Esophagus (tissue), 2 donors: Measurements from ENCODE around the gene PPIB. TPM values are rescaled to one million over a fixed set of nuclear protein-coding genes. Genes with fewer than 3 reads are reported as not detected.

Experiments used
- H3K27ac ChIP-seq, 2 donors: one replicate each; pipeline ENCODE4 v1.5.1; 2013; ENCODE audit warnings: low read depth in 2 of 2, mild to moderate bottlenecking in 2 of 2, inconsistent platforms in 1 of 2, low read length in 1 of 2, moderate library complexity in 1 of 2
- H3K27me3 ChIP-seq, 2 donors: one replicate each; pipeline ENCODE4 v1.6.1; 2013; ENCODE audit warnings: low read length in 2 of 2, control low read depth in 1 of 2, mild to moderate bottlenecking in 1 of 2; ENCODE audit not compliant: insufficient read depth in 2 of 2, control insufficient read depth in 1 of 2
- H3K36me3 ChIP-seq, 2 donors: one replicate each; pipeline ENCODE4 v1.6.1; 2013; ENCODE audit warnings: low read length in 1 of 2; ENCODE audit not compliant: control insufficient read depth in 2 of 2, insufficient read depth in 2 of 2
- H3K4me1 ChIP-seq, 2 donors: one replicate each; pipeline ENCODE4 v1.6.1; 2013; ENCODE audit warnings: low read length in 1 of 2; ENCODE audit not compliant: control insufficient read depth in 2 of 2, insufficient read depth in 2 of 2
- H3K4me3 ChIP-seq, 2 donors: one replicate each; pipeline ENCODE4 v1.5.1; 2013; ENCODE audit warnings: low read length in 2 of 2, mild to moderate bottlenecking in 2 of 2, low read depth in 1 of 2, moderate library complexity in 1 of 2
- H3K9me3 ChIP-seq, 2 donors: one replicate each; pipeline ENCODE4 v1.6.1; 2013; ENCODE audit warnings: mild to moderate bottlenecking in 2 of 2, low read depth in 1 of 2, low read length in 1 of 2, moderate library complexity in 1 of 2; ENCODE audit not compliant: control insufficient read depth in 2 of 2, insufficient read depth in 1 of 2
- WGBS, 2 donors: extraction: QIAGEN DNeasy Blood & Tissue Kit; methylation state at CpG; one replicate each; pipeline ENCODE4 v1.1.7; 2013; 5-methylcytosine and 5-hydroxymethylcytosine counted together
- polyA plus RNA-seq, 2 donors: library from polyadenylated mRNA; stranded (reverse); fragments of 200-250 nt; gene quantifications; one replicate each; pipeline ENCODE4 v1.2.3, GENCODE V29; 2013
- donor health status: healthy with polysubstance abuse.
- donor health status: Bipolar disorder and iron deficiency.

The PPIB gene
- polyA plus RNA-seq, 2 donors, result 392 to 441 TPM

- Histone ChIP-seq H3K4me3 (peak within 1 kb of the TSS; percentile 32 to 45), H3K27ac (no peak within 1 kb of the TSS)
- WGBS, 2 donors, result 1% methylated on average over 73 to 83 of the region's 83 CpGs
Observed at GRCh38 chr15:64151727-64152506, 10.9 kb downstream of the PPIB start, which contains the start of gene SNX22. SNX22 (plus strand) TSS chr15:64151731; CDS start chr15:64151776, 45 bp downstream.

GRCh38 chr15:64149893-64150578, 12.8 kb downstream of the PPIB start:
- Histone ChIP-seq H3K27ac (no peak overlapping the region), H3K4me1 (peaks cover 0 to 8% of the 10 kb centered on the region in 2 donors), H3K4me3 (no peak overlapping the region), H3K9me3 (no peaks in the 10 kb centered on the region), H3K36me3 (peaks cover 0 to 5% of the 10 kb centered on the region in 2 donors), H3K27me3 (peaks cover 0 to 2% of the 10 kb centered on the region in 2 donors)
- WGBS, 2 donors, result 71 to 76% methylated on average over 9 of the region's 9 CpGs

More at GRCh38 chr15:64151727-64152506, 10.9 kb downstream of the PPIB start, which contains the start of gene SNX22:
- Histone ChIP-seq H3K36me3 (peaks cover 13 to 18% of the 10 kb centered on the region in 2 donors), H3K4me1 (peaks cover 0 to 8% of the 10 kb centered on the region in 2 donors), H3K9me3 (no peaks in the 10 kb centered on the region), H3K27me3 (peaks cover 0 to 2% of the 10 kb centered on the region in 2 donors)

DNA sequence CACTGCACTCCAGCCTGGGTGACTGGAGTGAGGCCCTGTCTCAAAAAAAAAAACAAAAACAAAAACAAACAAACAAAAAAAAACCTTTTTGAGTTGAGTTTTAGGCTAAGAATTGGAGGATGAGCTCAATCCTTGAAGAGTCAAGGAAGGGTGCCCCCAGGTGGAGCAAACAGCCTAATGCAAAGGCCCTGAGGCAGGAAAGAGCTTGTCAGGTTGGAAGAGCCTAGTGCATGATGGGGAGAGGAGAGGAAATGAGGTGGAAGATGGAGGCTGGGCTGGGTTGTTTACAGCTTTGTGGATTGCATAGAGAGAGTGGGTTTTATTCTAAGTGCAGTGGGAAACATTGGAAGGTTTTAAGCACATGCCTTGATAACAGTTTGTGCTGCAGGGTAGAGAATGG, 13.4 kb downstream of the PPIB start:
- Histone ChIP-seq H3K4me1 (peaks cover 0 to 8% of the 10 kb centered on the region in 2 donors), H3K9me3 (no peaks in the 10 kb centered on the region), H3K27ac (no peak overlapping the region), H3K36me3 (peaks cover 4% of the 10 kb centered on the region in 2 donors), H3K4me3 (no peak overlapping the region), H3K27me3 (peaks cover 0 to 2% of the 10 kb centered on the region in 2 donors)

DNA sequence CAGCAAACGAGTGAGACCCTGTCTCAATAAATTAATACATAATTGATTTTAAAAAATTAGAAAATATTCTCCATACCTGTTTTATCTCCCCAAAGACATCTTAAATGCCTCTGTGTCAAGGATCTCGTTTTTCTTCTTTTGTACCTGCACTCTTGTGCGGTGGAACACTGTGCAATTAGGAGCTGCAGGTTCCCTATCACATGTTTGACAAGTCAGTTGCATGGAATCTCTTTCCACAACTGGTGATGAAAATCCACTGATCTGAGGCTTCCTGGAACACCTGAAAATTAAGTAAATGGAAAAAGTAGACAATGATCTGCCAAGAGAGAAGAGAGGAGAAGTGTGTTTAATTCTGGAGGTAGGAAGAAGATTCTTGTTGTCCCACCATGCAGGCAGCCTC, 14.2 kb downstream of the PPIB start:
- peaks cover 0 to 7% of the 10 kb centered on the region in 2 donors for H3K36me3 ChIP-seq
- H3K27me3 ChIP-seq, result peaks cover 0 to 2% of the 10 kb centered on the region in 2 donors
- no peak overlapping the region for H3K4me3 ChIP-seq
- H3K27ac ChIP-seq, result no peak overlapping the region
- WGBS, 2 donors, result 68 to 75% methylated on average over 3 of the region's 3 CpGs
- peaks cover 0 to 8% of the 10 kb centered on the region in 2 donors for H3K4me1 ChIP-seq
- no peaks in the 10 kb centered on the region for H3K9me3 ChIP-seq

GRCh38 chr15:64148168-64148567, 14.7 kb downstream of the PPIB start:
- 81% methylated on average over 7 of the region's 7 CpGs for WGBS, 2 donors
- peaks cover 3 to 7% of the 10 kb centered on the region in 2 donors for H3K36me3 ChIP-seq
- no peaks in the 10 kb centered on the region for H3K9me3 ChIP-seq
- no peak overlapping the region for H3K4me3 ChIP-seq
- no peak overlapping the region for H3K27ac ChIP-seq
- H3K27me3 ChIP-seq, result peaks cover 0 to 2% of the 10 kb centered on the region in 2 donors
- H3K4me1 ChIP-seq, result peaks cover 0 to 8% of the 10 kb centered on the region in 2 donors

GRCh38 chr15:64146885-64147681, 15.7 kb downstream of the PPIB start:
- peaks cover 7 to 8% of the 10 kb centered on the region in 2 donors for H3K36me3 ChIP-seq

GRCh38 chr15:64146520-64146884, 16.3 kb downstream of the PPIB start:
- WGBS, 2 donors, result 82 to 92% methylated on average over 3 of the region's 3 CpGs
- Histone ChIP-seq H3K4me3 (no peak overlapping the region), H3K9me3 (no peaks in the 10 kb centered on the region), H3K27ac (no peak overlapping the region), H3K27me3 (no peaks in the 10 kb centered on the region), H3K4me1 (no peaks in the 10 kb centered on the region), H3K36me3 (peaks cover 11% of the 10 kb centered on the region in 2 donors)

More at GRCh38 chr15:64146885-64147681, 15.7 kb downstream of the PPIB start:
- Histone ChIP-seq H3K27me3 (peaks cover 0 to 2% of the 10 kb centered on the region in 2 donors), H3K27ac (no peak overlapping the region), H3K9me3 (no peaks in the 10 kb centered on the region), H3K4me1 (peaks cover 0 to 5% of the 10 kb centered on the region in 2 donors), H3K4me3 (no peak overlapping the region)
- WGBS, 2 donors, result 78 to 80% methylated on average over 26 of the region's 26 CpGs

GRCh38 chr15:64146041-64146440, 16.8 kb downstream of the PPIB start:
- Histone ChIP-seq H3K27me3 (no peaks in the 10 kb centered on the region), H3K4me3 (no peak overlapping the region), H3K4me1 (no peaks in the 10 kb centered on the region), H3K27ac (no peak overlapping the region), H3K9me3 (no peaks in the 10 kb centered on the region), H3K36me3 (peaks cover 15 to 16% of the 10 kb centered on the region in 2 donors)
- WGBS, 2 donors, result 78 to 80% methylated on average over 6 of the region's 6 CpGs

GRCh38 chr15:64144565-64145281, 18.1 kb downstream of the PPIB start:
- Histone ChIP-seq H3K27me3 (no peaks in the 10 kb centered on the region), H3K9me3 (no peaks in the 10 kb centered on the region), H3K4me3 (no peak overlapping the region), H3K36me3 (peaks cover 16% of the 10 kb centered on the region in 2 donors), H3K4me1 (no peaks in the 10 kb centered on the region), H3K27ac (no peak overlapping the region)
- 84 to 87% methylated on average over 14 of the region's 14 CpGs for WGBS, 2 donors
